Testis (tissue), 3 donors: Measurements from ENCODE around the gene ATL2. TPM values are rescaled to one million over a fixed set of nuclear protein-coding genes. Genes with fewer than 3 reads are reported as not detected.

Experiments
- DNase-seq: peaks from one replicate; pipeline ENCODE4 v3.0.0-alpha.2; 2019
- H3K27ac ChIP-seq, 2 donors: fragments of 200-600 bp; sonication (generic); one replicate each; pipeline ENCODE4 v1.5.1; 2019
- H3K27me3 ChIP-seq: fragments of 200-600 bp; sonication (generic); one replicate; pipeline ENCODE4 v1.5.1; 2019
- H3K36me3 ChIP-seq: fragments of 200-600 bp; sonication (generic); one replicate; pipeline ENCODE4 v1.5.1; 2017; ENCODE audit warnings: low read depth; ENCODE audit errors: missing control alignments
- H3K4me1 ChIP-seq: fragments of 200-600 bp; sonication (generic); one replicate; pipeline ENCODE4 v1.5.1; 2019
- H3K4me3 ChIP-seq, 2 donors: fragments of 200-600 bp; sonication (generic); one replicate each; pipeline ENCODE4 v1.5.1; 2017 to 2019
- H3K9me3 ChIP-seq: fragments of 200-600 bp; sonication (generic); one replicate; pipeline ENCODE4 v1.5.1; 2017
- POLR2A ChIP-seq: fragments of 450-650 bp; IDR thresholded peaks from one replicate; pipeline ENCODE4 v1.6.1; 2017; ENCODE audit warnings: antibody characterized with exemption, mild to moderate bottlenecking, moderate library complexity
- WGBS, 2 donors: methylation state at CpG; one replicate each; pipeline ENCODE4 v1.1.5; 2018; 5-methylcytosine and 5-hydroxymethylcytosine counted together
- intact Hi-C: fragments of 100-400 bp; cut with DNase I; formaldehyde crosslinking; loops from one replicate; pipeline ENCODE4 v1.15.1; 2023; ENCODE audit warnings: low total_unique reads
- polyA plus RNA-seq: library from polyadenylated mRNA; stranded (reverse); fragments of 350-450 nt; fragmentation: Illumina TruSeq; extraction: RNeasy Lipid Tissue Mini Kit (QIAGEN cat#74804); gene quantifications from one replicate; pipeline ENCODE4 v1.2.3, GENCODE V29; 2014; ENCODE audit warnings: low read depth, low replicate concordance; ENCODE audit not compliant: insufficient read depth
- total RNA-seq, 2 donors: library from RNA; depleted of rRNA; stranded (reverse); fragments of >200 nt; gene quantifications; one replicate each; pipeline ENCODE4 v1.2.3, GENCODE V29; 2016
- TF ChIP-seq, protein P1 (sequence below), 3 experiments: fragments of 450-650 bp in 2 of 3; fragments of 200-600 bp in 1 of 3; sonication (generic) in 1 of 3; IDR thresholded peaks; one replicate each; pipeline ENCODE4 v1.5.1; 2016 to 2019; ENCODE audit warnings: antibody characterized with exemption in 3 of 3, mild to moderate bottlenecking in 2 of 3, moderate library complexity in 1 of 3

ATL2 gene
- total and polyA plus RNA-seq, 3 donors from 2014 or later: 38.8 to 96.3 (median 80.9) TPM

- intact Hi-C loops: no loop called here
- 87 to 92% methylated on average over 7 of the region's 7 CpGs for WGBS, 2 donors
- Histone ChIP-seq H3K27ac (no peak overlapping the region), H3K4me3 (no peak overlapping the region), H3K9me3 (no peaks in the 10 kb centered on the region), H3K4me1 (no peaks in the 10 kb centered on the region), H3K27me3 (no peaks in the 10 kb centered on the region), H3K36me3 (no peaks in the 10 kb centered on the region)
- no peak for DNase-seq
- TF ChIP-seq POLR2A: no peak
- TF ChIP-seq, protein P1, sequence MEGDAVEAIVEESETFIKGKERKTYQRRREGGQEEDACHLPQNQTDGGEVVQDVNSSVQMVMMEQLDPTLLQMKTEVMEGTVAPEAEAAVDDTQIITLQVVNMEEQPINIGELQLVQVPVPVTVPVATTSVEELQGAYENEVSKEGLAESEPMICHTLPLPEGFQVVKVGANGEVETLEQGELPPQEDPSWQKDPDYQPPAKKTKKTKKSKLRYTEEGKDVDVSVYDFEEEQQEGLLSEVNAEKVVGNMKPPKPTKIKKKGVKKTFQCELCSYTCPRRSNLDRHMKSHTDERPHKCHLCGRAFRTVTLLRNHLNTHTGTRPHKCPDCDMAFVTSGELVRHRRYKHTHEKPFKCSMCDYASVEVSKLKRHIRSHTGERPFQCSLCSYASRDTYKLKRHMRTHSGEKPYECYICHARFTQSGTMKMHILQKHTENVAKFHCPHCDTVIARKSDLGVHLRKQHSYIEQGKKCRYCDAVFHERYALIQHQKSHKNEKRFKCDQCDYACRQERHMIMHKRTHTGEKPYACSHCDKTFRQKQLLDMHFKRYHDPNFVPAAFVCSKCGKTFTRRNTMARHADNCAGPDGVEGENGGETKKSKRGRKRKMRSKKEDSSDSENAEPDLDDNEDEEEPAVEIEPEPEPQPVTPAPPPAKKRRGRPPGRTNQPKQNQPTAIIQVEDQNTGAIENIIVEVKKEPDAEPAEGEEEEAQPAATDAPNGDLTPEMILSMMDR (IDR thresholded peaks at IDR 0.05): no peak
Observed at GRCh38 chr2:38293152-38293865, 83.8 kb downstream of the ATL2 start.

GRCh38 chr2:38290332-38290731 lies 86.7 kb downstream of the ATL2 start:
- Histone ChIP-seq H3K27ac (no peak overlapping the region), H3K27me3 (no peaks in the 10 kb centered on the region), H3K4me3 (no peak overlapping the region), H3K9me3 (no peaks in the 10 kb centered on the region), H3K4me1 (no peaks in the 10 kb centered on the region), H3K36me3 (no peaks in the 10 kb centered on the region)
- 68 to 73% methylated on average over 4 of the region's 4 CpGs for WGBS, 2 donors
- TF ChIP-seq, protein P1 (IDR thresholded peaks at IDR 0.05): no peak
- no peak for TF ChIP-seq POLR2A
- DNase-seq: no peak
- intact Hi-C loops: no loop called here

DNA sequence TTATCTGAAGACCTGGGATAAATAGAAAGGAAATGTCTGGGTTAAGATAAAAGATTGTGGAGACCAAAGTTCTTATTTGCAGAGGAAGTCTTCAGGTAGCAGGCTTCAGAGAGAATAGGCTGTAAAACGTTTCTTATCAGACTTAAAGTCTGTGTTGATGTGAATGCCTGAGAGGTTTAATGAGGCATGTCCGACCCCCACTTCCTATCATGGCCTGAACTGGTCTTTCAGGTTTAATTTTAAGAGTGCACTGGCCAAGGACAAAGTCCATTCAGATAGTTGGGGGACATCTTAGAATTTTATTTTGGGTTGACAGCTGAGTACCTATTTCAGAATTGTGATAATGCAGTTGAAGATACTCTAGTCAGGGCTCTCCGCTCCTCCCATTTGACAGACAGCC lies 92.1 kb downstream of the ATL2 start:
- intact Hi-C loops: no loop called here
- no peaks in the 10 kb centered on the region for H3K27me3 ChIP-seq
- WGBS, 2 donors: 65 to 71% methylated on average over 3 of the region's 3 CpGs
- no peak for TF ChIP-seq POLR2A
- TF ChIP-seq, protein P1 (IDR thresholded peaks at IDR 0.05): no peak
- no peaks in the 10 kb centered on the region for H3K4me1 ChIP-seq
- no peak for DNase-seq
- H3K9me3 ChIP-seq: no peaks in the 10 kb centered on the region
- no peak overlapping the region for H3K27ac ChIP-seq
- no peaks in the 10 kb centered on the region for H3K36me3 ChIP-seq
- H3K4me3 ChIP-seq: no peak overlapping the region

- H3K27ac ChIP-seq: no peak overlapping the region
- DNase-seq: no peak
- H3K36me3 ChIP-seq: no peaks in the 10 kb centered on the region
- no peaks in the 10 kb centered on the region for H3K27me3 ChIP-seq
- no peaks in the 10 kb centered on the region for H3K9me3 ChIP-seq
- no peak overlapping the region for H3K4me3 ChIP-seq
- no peaks in the 10 kb centered on the region for H3K4me1 ChIP-seq
- intact Hi-C loops: no loop called here
- 97 to 99% methylated on average over 6 of the region's 6 CpGs for WGBS, 2 donors
- TF ChIP-seq, protein P1 (IDR thresholded peaks at IDR 0.05): no peak
- TF ChIP-seq POLR2A: no peak
Observed at GRCh38 chr2:38281095-38281742, 95.9 kb downstream of the ATL2 start.
